Rectal smooth muscle tissue (tissue), 1 donor: Measurements from ENCODE around the gene UBQLN1.
A peak's percentile ranks its signal among the peaks of the same experiment; 100 is the strongest.

Source experiments
- H3K27ac ChIP-seq: one replicate; pipeline ENCODE4 v1.7.0; 2013; ENCODE audit warnings: low read depth, low read length, inconsistent platforms
- H3K27me3 ChIP-seq: one replicate; pipeline ENCODE4 v1.7.0; 2013; ENCODE audit warnings: low read length; ENCODE audit not compliant: control insufficient read depth, insufficient read depth
- H3K36me3 ChIP-seq: one replicate; pipeline ENCODE4 v1.7.0; 2013; ENCODE audit warnings: low read length; ENCODE audit not compliant: control insufficient read depth, insufficient read depth
- H3K4me1 ChIP-seq: one replicate; pipeline ENCODE4 v1.7.0; 2013; ENCODE audit warnings: low read length; ENCODE audit not compliant: control insufficient read depth, insufficient read depth
- H3K4me3 ChIP-seq: one replicate; pipeline ENCODE4 v1.7.0; 2013; ENCODE audit warnings: low read length
- H3K9ac ChIP-seq: one replicate; pipeline ENCODE4 v1.7.0; 2013; ENCODE audit warnings: low read length

The UBQLN1 gene

DNA sequence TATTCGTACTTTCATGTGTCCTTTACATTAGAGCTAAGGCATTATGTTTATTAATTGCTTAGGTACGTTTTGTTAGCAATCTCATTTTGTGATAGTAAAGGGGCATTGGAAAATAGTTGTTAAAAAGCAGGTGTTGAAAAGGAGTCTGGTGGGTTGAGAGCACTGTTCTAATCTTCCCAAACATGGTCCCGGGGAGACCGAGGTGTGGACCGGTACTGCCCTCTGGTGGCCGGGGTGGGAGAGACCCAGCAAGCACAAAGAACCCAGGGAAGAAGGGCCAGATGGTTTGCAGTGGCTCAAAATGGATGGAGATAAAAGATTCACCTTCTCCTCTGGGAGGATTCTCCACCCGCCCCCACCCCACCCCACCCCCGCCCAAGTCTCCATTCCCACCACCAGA lies 58.7 kb downstream of the UBQLN1 start:
- Histone ChIP-seq H3K27ac (no peak overlapping the region), H3K36me3 (no peaks in the 10 kb centered on the region), H3K9ac (no peak overlapping the region), H3K4me3 (no peak overlapping the region), H3K4me1 (no peaks in the 10 kb centered on the region), H3K27me3 (no peaks in the 10 kb centered on the region)

DNA sequence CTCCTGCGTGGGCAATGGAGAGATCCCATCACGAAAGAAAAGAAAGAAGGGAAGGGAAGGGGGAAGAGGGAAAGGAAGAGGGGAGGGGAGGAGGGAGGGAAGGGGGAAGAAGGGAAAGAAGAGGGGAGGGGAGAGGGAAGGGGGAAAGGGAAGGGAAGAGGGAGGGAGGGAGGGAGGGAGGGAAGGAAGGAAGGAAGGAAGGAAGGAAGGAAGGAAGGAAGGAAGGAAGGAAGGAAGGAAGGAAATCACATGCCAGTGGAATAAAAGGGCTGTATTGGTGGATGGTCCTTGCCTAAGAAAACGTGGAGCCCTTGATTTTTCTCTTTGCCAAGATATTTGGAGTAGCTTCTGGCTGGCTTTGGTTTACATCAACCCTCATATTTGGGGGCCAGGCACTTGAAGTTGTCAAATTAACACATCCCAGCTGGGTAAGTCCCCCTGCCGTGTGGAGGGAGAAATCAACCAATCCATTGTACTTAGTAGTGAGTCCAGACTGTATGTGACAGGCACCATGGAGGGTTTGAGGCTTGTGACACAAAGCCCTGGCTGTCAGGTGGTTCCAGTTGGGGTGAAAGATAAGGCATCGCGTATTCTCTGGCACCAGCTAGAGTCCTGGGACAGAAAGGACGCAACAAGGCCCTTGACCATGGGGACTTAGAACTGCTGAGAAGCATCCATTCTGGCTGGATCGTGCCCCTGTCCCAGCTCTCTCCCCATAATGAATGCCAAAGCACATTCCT lies 61.1 kb downstream of the UBQLN1 start:
- Histone ChIP-seq H3K36me3 (no peaks in the 10 kb centered on the region), H3K4me1 (no peaks in the 10 kb centered on the region), H3K27ac (no peak overlapping the region), H3K27me3 (no peaks in the 10 kb centered on the region), H3K4me3 (no peak overlapping the region), H3K9ac (no peak overlapping the region)

DNA sequence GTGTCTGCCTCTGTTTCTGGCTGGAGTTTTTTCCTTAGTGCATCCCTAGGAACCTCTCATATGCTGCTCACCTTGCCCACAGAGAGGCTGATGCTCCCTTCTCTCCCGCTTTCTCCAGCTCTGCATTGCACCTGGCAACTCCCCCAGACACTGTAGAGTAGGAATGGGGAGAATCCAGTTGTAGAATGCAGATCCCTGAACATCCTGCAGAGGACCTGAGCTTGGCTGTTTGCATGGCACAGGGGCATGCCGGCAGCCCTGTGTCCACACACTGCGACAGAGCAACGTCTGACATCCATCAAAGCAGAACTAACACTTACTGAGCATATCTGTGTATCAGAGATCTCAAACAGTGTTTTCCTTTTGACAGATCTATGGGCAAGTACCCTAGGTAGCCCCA lies 65.0 kb downstream of the UBQLN1 start:
- H3K9ac ChIP-seq: no peak overlapping the region
- no peak overlapping the region for H3K4me3 ChIP-seq
- H3K27ac ChIP-seq: no peak overlapping the region
- H3K4me1 ChIP-seq: no peaks in the 10 kb centered on the region
- no peaks in the 10 kb centered on the region for H3K36me3 ChIP-seq
- H3K27me3 ChIP-seq: no peaks in the 10 kb centered on the region

DNA sequence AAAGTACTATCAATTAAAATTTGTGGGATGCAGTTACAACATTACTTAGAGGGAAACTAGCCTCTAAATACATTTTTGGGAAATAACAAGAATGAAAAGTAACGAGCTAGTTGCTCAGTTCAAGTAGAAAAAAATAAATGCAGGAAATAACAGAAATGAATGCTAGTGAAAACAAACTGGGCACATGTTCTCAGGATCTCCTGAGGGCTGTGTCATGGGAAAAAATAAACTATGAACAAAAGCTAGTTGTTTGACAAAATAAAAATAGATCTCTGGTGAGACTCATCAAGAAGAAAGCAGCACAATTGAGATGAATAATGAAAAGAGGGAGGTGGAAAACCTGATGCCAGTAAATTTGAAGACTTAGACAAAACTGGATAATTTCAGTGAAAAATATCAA lies 68.5 kb downstream of the UBQLN1 start:
- H3K36me3 ChIP-seq: no peaks in the 10 kb centered on the region
- no peak overlapping the region for H3K27ac ChIP-seq
- no peak overlapping the region for H3K4me3 ChIP-seq
- no peak overlapping the region for H3K9ac ChIP-seq
- no peaks in the 10 kb centered on the region for H3K4me1 ChIP-seq
- no peaks in the 10 kb centered on the region for H3K27me3 ChIP-seq

DNA sequence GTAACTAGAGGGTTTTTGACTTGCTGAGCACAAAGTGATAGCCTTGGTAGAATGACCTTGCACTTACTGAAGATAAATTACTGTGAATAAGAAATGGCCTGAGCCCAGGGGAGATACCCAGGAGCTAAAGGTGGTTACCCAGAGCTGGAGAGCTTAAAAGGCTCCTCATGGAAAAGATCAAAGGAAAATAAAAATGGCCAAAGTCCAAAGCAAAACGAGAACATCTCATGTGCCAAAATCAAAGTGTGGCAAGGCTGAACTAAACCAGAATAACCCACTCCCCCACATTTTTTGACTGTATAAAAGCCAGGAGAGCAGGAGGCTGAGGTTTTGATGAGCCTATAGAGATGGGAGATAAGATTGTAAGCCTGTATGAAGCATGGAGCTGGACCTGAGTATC lies 70.4 kb downstream of the UBQLN1 start:
- H3K27ac ChIP-seq: no peak overlapping the region
- no peak overlapping the region for H3K9ac ChIP-seq
- H3K4me1 ChIP-seq: no peaks in the 10 kb centered on the region
- H3K27me3 ChIP-seq: no peaks in the 10 kb centered on the region
- no peak overlapping the region for H3K4me3 ChIP-seq
- H3K36me3 ChIP-seq: no peaks in the 10 kb centered on the region

DNA sequence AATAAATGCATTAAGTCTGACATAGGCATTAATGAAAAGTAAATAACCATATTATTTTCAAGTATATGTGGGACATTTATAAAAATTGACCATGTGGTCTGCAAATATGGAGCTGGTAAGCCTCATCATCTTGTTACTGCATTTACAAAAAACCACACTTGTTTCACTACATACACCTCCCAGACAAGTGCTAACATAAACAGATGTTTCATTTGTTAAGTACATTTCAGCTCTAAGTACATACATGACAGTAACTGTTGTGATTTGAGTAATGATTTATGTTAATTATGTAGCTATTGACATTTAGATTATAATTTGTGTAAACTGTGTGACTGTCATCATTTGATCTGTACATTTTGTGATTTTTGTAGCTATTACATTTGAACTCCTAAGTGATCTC lies 70.9 kb downstream of the UBQLN1 start:
- no peaks in the 10 kb centered on the region for H3K27me3 ChIP-seq

DNA sequence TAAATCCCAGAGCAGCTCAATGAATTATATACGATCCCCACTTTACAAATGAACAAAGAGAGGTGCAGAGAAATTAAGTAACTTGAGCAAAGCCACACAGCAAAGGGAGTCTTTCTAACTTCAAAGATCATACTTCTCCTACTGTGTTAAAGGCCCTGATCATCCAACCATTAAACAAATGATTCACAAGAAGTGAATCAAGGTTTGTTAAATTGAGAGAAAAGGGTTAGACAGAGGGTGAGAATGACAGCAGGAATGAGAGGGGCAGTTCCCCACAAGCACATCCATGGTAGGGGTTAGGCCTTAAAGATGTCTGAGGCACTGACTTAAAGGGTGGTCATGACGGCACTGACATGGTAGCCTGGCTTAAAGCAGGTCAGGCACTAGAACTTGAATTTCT lies 74.1 kb downstream of the UBQLN1 start:
- Histone ChIP-seq H3K27ac (no peak overlapping the region), H3K4me1 (no peaks in the 10 kb centered on the region), H3K9ac (no peak overlapping the region), H3K36me3 (peaks cover 2% of the 10 kb centered on the region), H3K4me3 (no peak overlapping the region), H3K27me3 (no peaks in the 10 kb centered on the region)

More for the DNA sequence above, 70.9 kb downstream of the UBQLN1 start:
- no peaks in the 10 kb centered on the region for H3K36me3 ChIP-seq
- no peak overlapping the region for H3K27ac ChIP-seq
- H3K9ac ChIP-seq: no peak overlapping the region
- no peaks in the 10 kb centered on the region for H3K4me1 ChIP-seq
- H3K4me3 ChIP-seq: no peak overlapping the region

DNA sequence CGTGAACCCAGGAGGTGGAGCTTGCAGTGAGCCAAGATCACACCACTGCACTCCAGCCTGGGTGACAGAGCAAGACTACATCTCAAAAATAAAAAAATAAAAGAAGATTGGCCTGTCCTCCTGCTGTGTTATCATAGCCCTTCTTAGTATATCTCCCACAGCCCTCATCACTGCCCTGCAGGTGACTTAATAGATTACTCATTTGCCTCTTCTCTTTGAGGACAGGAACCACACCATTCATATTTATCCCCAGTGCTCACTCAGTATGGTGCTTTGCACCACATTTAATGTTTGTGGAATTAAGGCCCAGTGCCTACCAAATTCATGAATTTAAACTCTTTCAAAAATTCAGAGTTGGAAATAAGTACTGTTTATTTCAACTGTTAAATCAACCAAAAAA lies 74.5 kb downstream of the UBQLN1 start:
- Histone ChIP-seq H3K27me3 (no peaks in the 10 kb centered on the region), H3K4me1 (no peaks in the 10 kb centered on the region), H3K36me3 (peaks cover 2% of the 10 kb centered on the region), H3K9ac (no peak overlapping the region), H3K27ac (no peak overlapping the region), H3K4me3 (no peak overlapping the region)

DNA sequence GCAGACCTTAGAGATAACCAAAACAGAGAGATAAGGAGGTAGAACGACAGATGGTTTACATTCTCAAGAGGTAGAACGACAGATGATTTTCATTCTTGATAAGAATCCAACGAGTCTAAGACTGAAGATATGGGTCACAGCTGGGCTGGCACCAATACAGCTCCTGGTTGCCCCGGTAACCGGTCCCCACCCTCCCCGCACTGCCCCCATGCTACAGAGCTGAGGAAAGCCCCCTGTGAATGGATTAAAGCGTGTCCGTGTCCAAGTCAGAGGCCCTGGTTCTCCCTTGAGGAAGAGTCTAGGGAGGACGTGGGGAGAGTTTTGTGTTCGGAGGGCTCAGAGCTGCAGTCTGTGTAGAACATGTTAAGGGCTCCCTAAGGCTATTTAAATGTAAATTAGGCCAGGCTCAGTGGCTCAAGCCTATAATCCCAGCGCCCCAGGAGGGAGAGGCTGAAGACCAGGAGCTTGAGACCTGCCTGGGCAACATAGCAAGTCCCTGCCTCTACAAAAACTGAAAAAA lies 76.8 kb downstream of the UBQLN1 start:
- Histone ChIP-seq H3K36me3 (peaks cover 2% of the 10 kb centered on the region), H3K9ac (no peak overlapping the region), H3K27me3 (no peaks in the 10 kb centered on the region), H3K4me1 (no peaks in the 10 kb centered on the region), H3K27ac (no peak overlapping the region), H3K4me3 (no peak overlapping the region)

DNA sequence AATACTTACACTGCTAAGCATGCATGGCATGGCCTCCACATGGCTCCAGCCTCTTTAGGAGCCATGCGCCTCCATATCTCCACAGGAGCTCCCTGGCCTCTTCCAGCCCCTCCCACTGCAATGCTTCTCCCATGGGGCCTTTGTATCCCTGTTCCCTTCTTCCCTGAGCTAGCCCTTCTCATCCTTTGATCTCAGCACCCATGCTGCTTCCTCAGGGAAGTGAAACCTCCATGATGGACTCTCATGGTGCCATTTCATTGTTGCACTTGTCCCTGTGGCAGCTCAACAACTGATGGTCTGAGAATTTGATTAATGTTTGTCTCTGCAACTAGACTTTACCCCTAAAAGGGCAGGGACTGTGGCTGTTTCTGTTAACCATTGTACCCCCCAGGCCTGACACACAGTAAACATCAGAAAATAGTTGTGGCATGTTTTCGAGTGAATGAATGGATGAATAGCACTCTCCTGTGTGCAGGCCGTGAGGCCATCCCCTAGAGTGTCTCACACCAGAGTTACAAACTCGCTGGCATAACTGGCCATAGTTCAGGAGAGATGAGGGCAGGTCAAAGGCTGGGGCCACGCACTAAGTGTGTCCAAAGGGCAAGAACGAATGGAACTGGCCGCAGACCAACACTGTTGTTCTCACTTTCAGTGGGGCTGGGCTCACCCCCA lies 78.2 kb downstream of the UBQLN1 start:
- no peak overlapping the region for H3K27ac ChIP-seq

DNA sequence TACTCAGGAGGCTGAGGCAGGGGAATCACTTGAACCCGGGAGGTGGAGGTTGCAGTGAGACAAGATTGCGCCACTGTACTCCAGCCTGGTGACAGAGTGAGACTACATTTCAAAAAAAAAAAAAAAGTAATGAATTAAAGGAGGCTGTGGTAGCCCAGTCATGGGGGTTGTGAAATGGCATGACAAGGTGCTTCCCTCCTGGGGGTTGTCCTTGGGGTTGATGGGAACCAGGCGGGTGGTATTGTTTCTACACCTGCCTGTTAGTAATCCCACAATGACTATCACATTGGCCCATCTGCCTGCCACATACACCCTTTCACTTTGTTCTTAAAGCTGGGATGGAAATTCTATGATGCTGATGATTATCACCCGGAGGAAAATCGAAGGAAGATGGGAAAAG lies 79.2 kb downstream of the UBQLN1 start:
- Histone ChIP-seq H3K27ac (no peak overlapping the region), H3K36me3 (peaks cover 2% of the 10 kb centered on the region), H3K4me1 (peaks cover 3% of the 10 kb centered on the region), H3K9ac (no peak overlapping the region), H3K27me3 (no peaks in the 10 kb centered on the region), H3K4me3 (no peak overlapping the region)

More for the DNA sequence above, 78.2 kb downstream of the UBQLN1 start:
- no peaks in the 10 kb centered on the region for H3K27me3 ChIP-seq
- no peak overlapping the region for H3K9ac ChIP-seq
- H3K4me1 ChIP-seq: no peaks in the 10 kb centered on the region
- no peak overlapping the region for H3K4me3 ChIP-seq
- H3K36me3 ChIP-seq: peaks cover 2% of the 10 kb centered on the region

DNA sequence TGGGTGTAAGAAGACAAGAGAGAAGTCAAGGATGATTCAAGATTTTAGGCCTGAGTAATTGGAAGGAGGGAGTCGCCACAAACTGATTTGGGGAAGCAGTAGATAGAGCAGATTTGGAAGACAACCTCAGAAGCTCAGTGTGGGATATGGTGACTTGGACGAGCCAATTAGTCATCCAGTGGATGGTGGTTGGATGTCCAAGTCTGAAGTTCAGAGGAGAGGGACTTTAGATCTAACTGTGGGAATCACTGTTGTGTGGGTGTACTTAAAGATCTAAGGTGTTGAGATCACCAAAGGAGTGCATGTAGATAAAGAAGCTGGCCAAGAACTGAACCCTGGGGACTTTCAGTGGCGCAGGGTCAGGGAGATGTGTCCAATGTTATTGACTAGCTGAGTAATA lies 82.6 kb downstream of the UBQLN1 start:
- peaks cover 3% of the 10 kb centered on the region for H3K4me1 ChIP-seq
- no peak overlapping the region for H3K9ac ChIP-seq
- no peak overlapping the region for H3K27ac ChIP-seq
- no peaks in the 10 kb centered on the region for H3K27me3 ChIP-seq
- peaks cover 2% of the 10 kb centered on the region for H3K36me3 ChIP-seq
- no peak overlapping the region for H3K4me3 ChIP-seq

DNA sequence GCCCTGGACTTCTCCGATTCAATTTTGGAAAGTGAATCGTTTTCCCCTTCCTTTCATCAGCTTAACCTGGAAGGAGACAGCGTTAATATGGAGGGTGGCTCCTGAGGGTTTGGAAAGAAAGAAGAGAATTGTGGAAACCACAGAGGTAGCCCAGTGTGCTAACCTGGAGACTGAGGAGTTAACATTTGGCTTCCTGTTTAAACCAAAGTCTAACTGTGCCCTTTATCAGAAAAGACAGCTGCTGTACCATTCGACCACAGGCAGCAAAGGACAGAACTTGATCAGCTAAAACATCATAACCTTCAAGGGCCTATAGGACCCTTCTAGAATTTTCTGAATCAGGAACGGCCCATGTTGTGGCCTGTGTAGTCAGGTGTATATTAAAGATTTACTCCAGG lies 84.1 kb downstream of the UBQLN1 start:
- Histone ChIP-seq H3K4me1 (peaks cover 3% of the 10 kb centered on the region), H3K4me3 (peak overlapping the region; percentile 84), H3K27me3 (no peaks in the 10 kb centered on the region), H3K9ac (peak overlapping the region; percentile 52), H3K36me3 (no peaks in the 10 kb centered on the region), H3K27ac (peak overlapping the region; percentile 81)
